ENCODE data around the gene SPATA21.

GRCh38 chr1:16356867-16357266, 80.4 kb downstream of the SPATA21 start:
- TF ChIP-seq CTCF (IDR thresholded peaks at IDR 0.05) (no peak), POLR2A (IDR thresholded peaks at IDR 0.05) (no peak)

All from esophagus squamous epithelium (tissue), 4 donors.